Mesodermal cell (in vitro differentiated cells): Measurements from ENCODE around the gene FGFBP1.
A peak's percentile ranks its signal among the peaks of the same experiment; 100 is the strongest.
"Not testable (repeated sequence)": the region's sequence is repeated elsewhere in the genome, so short reads cannot be mapped to it uniquely, and the experiment has no call there.

Source experiments
- H3K27ac ChIP-seq: 2 replicates; pipeline ENCODE4 v1.7.0; 2013; ENCODE audit warnings: mild to moderate bottlenecking, low read depth, low read length, moderate library complexity; ENCODE audit not compliant: severe bottlenecking
- H3K36me3 ChIP-seq: 2 replicates; pipeline ENCODE4 v1.7.1; 2013; ENCODE audit warnings: mild to moderate bottlenecking, low read length, moderate library complexity; ENCODE audit not compliant: control insufficient read depth, insufficient read depth
- H3K4me1 ChIP-seq: one replicate; pipeline ENCODE4 v1.7.1; 2013; ENCODE audit warnings: mild to moderate bottlenecking, low read length; ENCODE audit not compliant: insufficient read depth, control insufficient read depth, poor library complexity, severe bottlenecking
- H3K4me3 ChIP-seq: 2 replicates; pipeline ENCODE4 v1.7.0; 2013; ENCODE audit warnings: low read length, control low read depth, mild to moderate bottlenecking; ENCODE audit not compliant: insufficient read depth, poor library complexity, severe bottlenecking; ENCODE audit errors: extremely low read depth
- H3K9me3 ChIP-seq: 2 replicates; pipeline ENCODE4 v1.7.1; 2013; ENCODE audit warnings: mild to moderate bottlenecking, low read length, moderate library complexity; ENCODE audit not compliant: control insufficient read depth
- whole genome bisulfite sequencing, 2 experiments: methylation state at CpG; one replicate each; pipeline ENCODE4 v1.1.5; 2013; ENCODE audit warnings: missing lambda C conversion rate in 2 of 2; ENCODE audit not compliant: insufficient coverage in 2 of 2; 5-methylcytosine and 5-hydroxymethylcytosine counted together

FGFBP1 gene

GRCh38 chr4:15925830-15926229, 12.7 kb downstream of the FGFBP1 start:
- Histone ChIP-seq H3K36me3 (no peaks in the 10 kb centered on the region), H3K9me3 (no peaks in the 10 kb centered on the region), H3K27ac (no peak overlapping the region), H3K4me3 (no peak overlapping the region), H3K4me1 (peaks cover 9% of the 10 kb centered on the region)
- 83 to 86% methylated on average over 1 to 2 of the region's 3 CpGs for WGBS, 2 experiments

DNA sequence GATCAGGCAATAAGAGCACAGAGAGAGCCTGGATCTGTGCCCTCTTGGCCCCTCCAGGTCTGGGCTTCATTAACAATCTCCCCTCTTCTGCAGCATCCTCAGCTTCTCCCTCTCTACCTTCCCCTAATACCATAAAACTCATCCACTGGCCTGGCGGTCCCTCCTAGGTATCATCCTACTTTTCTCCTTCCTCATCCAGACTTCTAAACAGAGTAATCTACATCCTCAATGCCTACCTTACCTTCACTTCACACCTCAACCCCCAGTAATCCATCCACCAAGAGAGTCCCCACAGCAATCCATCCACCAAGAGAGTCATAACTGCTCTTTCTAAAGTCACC, 17.0 kb downstream of the FGFBP1 start:
- WGBS, 2 experiments: 90 to 100% methylated on average over 1 of the region's 1 CpG
- H3K4me1 ChIP-seq: peaks cover 9% of the 10 kb centered on the region
- no peak overlapping the region for H3K27ac ChIP-seq

GRCh38 chr4:15920723-15921591, 17.6 kb downstream of the FGFBP1 start:
- 77 to 85% methylated on average over 1 of the region's 4 CpGs for WGBS, 2 experiments
- Histone ChIP-seq H3K4me1 (peaks cover 9% of the 10 kb centered on the region), H3K9me3 (no peaks in the 10 kb centered on the region), H3K4me3 (no peak overlapping the region), H3K27ac (peak overlapping the region; percentile 91), H3K36me3 (no peaks in the 10 kb centered on the region)

More for the DNA sequence above, 17.0 kb downstream of the FGFBP1 start:
- H3K4me3 ChIP-seq: no peak overlapping the region
- H3K9me3 ChIP-seq: no peaks in the 10 kb centered on the region
- no peaks in the 10 kb centered on the region for H3K36me3 ChIP-seq

DNA sequence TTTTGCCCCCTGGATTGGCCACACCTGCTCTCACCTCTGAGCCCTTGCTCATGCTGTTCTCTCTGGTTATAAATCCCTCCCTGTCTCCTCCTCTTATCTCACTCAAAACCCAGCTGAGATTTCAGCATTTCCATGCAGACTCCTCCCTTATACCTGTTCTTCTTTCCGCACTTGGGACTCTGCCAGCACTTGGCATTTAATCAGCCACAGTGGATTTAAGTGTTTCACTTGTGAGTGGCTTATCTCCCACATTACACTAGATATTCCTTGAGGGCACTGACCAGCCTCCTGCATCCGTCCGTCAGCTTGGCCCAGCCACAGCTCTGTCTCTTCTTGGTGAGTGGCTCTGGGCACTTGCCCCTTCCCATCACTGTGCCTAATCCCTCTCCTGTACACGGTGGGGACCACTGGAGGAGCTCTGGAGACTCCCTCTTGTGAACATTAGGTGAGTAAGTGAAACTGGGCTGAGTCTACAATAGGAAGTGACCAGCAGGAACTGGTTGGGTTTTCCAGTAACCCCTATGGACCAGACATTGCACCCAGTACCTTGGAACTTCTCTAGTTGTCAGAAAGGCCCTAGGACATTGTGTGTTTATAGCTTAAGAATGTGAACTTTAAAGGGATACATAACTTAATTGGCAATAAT, 19.9 kb downstream of the FGFBP1 start:
- WGBS, 2 experiments: 100% methylated on average over 2 to 3 of the region's 4 CpGs
- H3K9me3 ChIP-seq: peaks cover 4% of the 10 kb centered on the region
- H3K36me3 ChIP-seq: no peaks in the 10 kb centered on the region
- H3K4me3 ChIP-seq: no peak overlapping the region
- H3K27ac ChIP-seq: no peak overlapping the region
- H3K4me1 ChIP-seq: peaks cover 9% of the 10 kb centered on the region

DNA sequence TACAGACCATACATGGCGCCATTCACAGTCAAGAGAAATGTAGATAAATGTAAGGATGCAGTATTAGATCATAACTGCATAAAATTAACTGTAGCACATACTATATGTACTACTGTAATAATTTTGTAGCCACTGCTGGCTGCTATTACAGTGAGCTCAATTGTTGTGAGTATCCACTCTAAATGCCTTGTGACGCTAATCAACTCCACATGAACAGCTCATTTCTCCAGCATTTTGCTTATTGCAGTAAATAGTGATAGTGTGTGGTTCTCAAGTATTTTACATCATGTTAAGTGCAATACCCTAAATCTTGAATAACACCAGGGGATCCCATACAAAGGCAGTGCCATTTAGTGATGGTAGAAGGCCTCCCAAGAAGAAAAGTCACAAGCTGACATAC, 21.2 kb downstream of the FGFBP1 start:
- Histone ChIP-seq H3K27ac (no peak overlapping the region), H3K9me3 (peaks cover 4% of the 10 kb centered on the region), H3K4me1 (peaks cover 19% of the 10 kb centered on the region), H3K4me3 (no peak overlapping the region), H3K36me3 (no peaks in the 10 kb centered on the region)
- no CpG with 5 or more reads among the region's 2 CpGs for WGBS, 2 experiments

GRCh38 chr4:15916358-15916757, 22.2 kb downstream of the FGFBP1 start:
- 93 to 94% methylated on average over 2 to 3 of the region's 9 CpGs for WGBS, 2 experiments
- not testable (repeated sequence) for H3K36me3 ChIP-seq, H3K9me3 ChIP-seq, H3K4me3 ChIP-seq, H3K27ac ChIP-seq
- peaks cover 14% of the 10 kb centered on the region for H3K4me1 ChIP-seq

DNA sequence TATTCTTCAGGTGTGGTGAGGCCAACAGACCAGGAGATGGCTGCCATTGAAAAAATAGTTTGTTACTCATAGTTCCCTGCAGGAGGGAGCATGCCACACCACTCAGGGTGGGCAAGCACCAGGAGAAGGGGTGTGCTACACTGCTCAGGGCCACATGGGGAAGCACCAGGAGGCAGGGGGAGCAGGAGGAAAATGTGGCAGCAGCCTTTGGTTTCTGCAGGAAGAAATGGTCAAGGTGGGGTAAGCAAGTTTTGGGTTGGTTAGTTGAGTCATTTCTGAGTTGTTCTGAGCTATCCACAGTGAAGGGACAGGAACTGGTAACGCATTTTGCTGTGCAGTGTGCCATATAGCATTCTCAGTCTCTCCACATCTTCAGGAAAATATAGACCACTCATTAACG, 23.8 kb downstream of the FGFBP1 start:
- Histone ChIP-seq H3K4me3 (no peak overlapping the region), H3K4me1 (peaks cover 10% of the 10 kb centered on the region), H3K9me3 (peaks cover 4% of the 10 kb centered on the region), H3K36me3 (no peaks in the 10 kb centered on the region), H3K27ac (no peak overlapping the region)
- WGBS, 2 experiments: 80 to 100% methylated on average over 1 of the region's 2 CpGs

GRCh38 chr4:15914291-15914690, 24.2 kb downstream of the FGFBP1 start:
- Histone ChIP-seq H3K4me1 (peaks cover 10% of the 10 kb centered on the region), H3K4me3 (no peak overlapping the region), H3K9me3 (peaks cover 4% of the 10 kb centered on the region), H3K36me3 (no peaks in the 10 kb centered on the region), H3K27ac (no peak overlapping the region)
- 100% methylated on average over 1 of the region's 4 CpGs; no CpG with 5 or more reads in 1 of the 2 experiments for WGBS, 2 experiments

DNA sequence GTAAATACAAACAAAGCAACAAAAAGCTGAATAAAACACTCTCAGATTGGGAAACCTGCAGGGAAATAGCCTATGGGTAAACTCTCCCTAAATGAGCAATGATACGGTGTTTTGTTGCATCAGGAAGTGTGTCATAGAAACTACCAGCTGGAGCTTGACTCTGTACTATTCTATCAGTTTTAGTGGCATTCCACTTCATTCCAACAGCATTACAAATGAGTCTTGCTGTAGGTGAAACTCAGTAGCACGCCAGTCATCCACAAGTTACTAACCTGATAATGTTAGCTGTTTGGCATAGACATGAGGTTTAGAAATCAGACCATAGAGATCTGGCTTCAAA, 24.9 kb downstream of the FGFBP1 start:
- WGBS, 2 experiments: 100% methylated on average over 1 of the region's 2 CpGs; no CpG with 5 or more reads in 1 of the 2 experiments

DNA sequence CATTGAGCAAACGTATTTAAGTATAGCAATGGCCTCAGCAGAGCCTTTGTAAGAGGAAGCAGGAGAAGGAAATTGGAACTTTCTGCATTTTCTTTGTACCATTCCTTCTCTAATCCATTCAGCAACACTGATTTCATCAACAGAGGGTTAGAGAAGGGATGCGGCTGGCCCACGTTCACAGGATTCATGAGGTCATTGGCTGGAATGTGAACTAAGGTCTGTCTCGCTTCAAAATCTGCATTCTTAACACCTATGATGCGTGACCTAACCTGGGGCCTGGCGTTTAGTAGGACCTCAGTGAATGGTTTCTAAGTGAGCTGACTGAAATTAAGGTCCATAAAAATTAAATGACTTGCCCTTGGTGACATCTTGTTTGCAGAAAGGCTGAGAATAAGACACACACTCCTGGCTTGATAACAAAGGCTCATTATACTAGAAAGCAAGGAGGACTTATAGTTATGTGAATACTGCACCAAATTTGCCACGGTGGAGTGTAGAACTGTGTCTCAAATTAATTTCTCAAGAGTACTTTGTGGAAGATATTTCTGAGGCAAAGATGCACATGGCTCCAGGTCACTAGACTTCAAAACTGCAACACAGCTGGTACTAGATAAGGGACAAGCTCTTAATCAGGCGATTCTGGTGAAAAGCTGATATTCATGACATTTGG, 25.4 kb downstream of the FGFBP1 start:
- Histone ChIP-seq H3K4me1 (peaks cover 10% of the 10 kb centered on the region), H3K4me3 (no peak overlapping the region), H3K27ac (peak overlapping the region; percentile 83), H3K36me3 (no peaks in the 10 kb centered on the region), H3K9me3 (peaks cover 4% of the 10 kb centered on the region)
- WGBS, 2 experiments: 81 to 83% methylated on average over 3 of the region's 8 CpGs

More for the DNA sequence above, 24.9 kb downstream of the FGFBP1 start:
- Histone ChIP-seq H3K4me1 (peaks cover 10% of the 10 kb centered on the region), H3K27ac (peak overlapping the region; percentile 83), H3K4me3 (no peak overlapping the region), H3K9me3 (peaks cover 4% of the 10 kb centered on the region), H3K36me3 (no peaks in the 10 kb centered on the region)
